Kidney epithelial cell (primary cell): ENCODE data around the gene EGLN3. TPM values are rescaled to one million over a fixed set of nuclear protein-coding genes. Genes with fewer than 3 reads are reported as not detected.

Experiments
- DNase-seq: peaks from one replicate; pipeline ENCODE4 v3.0.0-alpha.2; 2010; ENCODE audit warnings: low read depth
- H3K27me3 ChIP-seq: 2 replicates; pipeline ENCODE4 v1.6.0; 2011; ENCODE audit warnings: low read length; ENCODE audit not compliant: control insufficient read depth, insufficient read depth
- H3K36me3 ChIP-seq: 2 replicates; pipeline ENCODE4 v1.5.1; 2011; ENCODE audit warnings: low read length; ENCODE audit not compliant: control insufficient read depth, insufficient read depth
- H3K4me3 ChIP-seq: 2 replicates; pipeline ENCODE4 v1.5.1; 2011; ENCODE audit warnings: low read depth, mild to moderate bottlenecking, control low read depth, low read length
- CTCF ChIP-seq: IDR thresholded peaks from 2 replicates; pipeline ENCODE4 v1.5.1; 2011; ENCODE audit warnings: mild to moderate bottlenecking, moderate library complexity, low read length, control low read depth, inconsistent platforms; ENCODE audit not compliant: insufficient read depth, poor library complexity, severe bottlenecking
- total RNA-seq: library from RNA; depleted of rRNA; stranded (reverse); fragments of >200 nt; gene quantifications from 2 replicates; pipeline ENCODE4 v1.2.3, GENCODE V29; 2015

Gene EGLN3
- total RNA-seq = 1.6 TPM in 2 replicates

GRCh38 chr14:33950320-33951182 lies at the start of gene EGLN3:
TSS of gene EGLN3 (minus strand) at chr14:33951074. CDS start at chr14:33950752, 322 bp downstream.
- DNase-seq = peak; percentile 26
- Histone ChIP-seq H3K27me3 (peaks cover 14% of the 10 kb centered on the region), H3K4me3 (peak within 1 kb of the TSS; percentile 54), H3K36me3 (no peaks in the 10 kb centered on the region)
- no peak for TF ChIP-seq CTCF

GRCh38 chr14:34000396-34000795 lies 49.5 kb upstream of the EGLN3 start:
- TF ChIP-seq CTCF = no peak
- no peaks in the 10 kb centered on the region for H3K27me3 ChIP-seq
- DNase-seq = no peak
- H3K36me3 ChIP-seq = no peaks in the 10 kb centered on the region
- no peak overlapping the region for H3K4me3 ChIP-seq

GRCh38 chr14:33999771-34000291 lies 49.0 kb upstream of the EGLN3 start:
- no peaks in the 10 kb centered on the region for H3K27me3 ChIP-seq
- no peak for TF ChIP-seq CTCF
- DNase-seq = no peak
- H3K4me3 ChIP-seq = no peak overlapping the region
- no peaks in the 10 kb centered on the region for H3K36me3 ChIP-seq

DNA sequence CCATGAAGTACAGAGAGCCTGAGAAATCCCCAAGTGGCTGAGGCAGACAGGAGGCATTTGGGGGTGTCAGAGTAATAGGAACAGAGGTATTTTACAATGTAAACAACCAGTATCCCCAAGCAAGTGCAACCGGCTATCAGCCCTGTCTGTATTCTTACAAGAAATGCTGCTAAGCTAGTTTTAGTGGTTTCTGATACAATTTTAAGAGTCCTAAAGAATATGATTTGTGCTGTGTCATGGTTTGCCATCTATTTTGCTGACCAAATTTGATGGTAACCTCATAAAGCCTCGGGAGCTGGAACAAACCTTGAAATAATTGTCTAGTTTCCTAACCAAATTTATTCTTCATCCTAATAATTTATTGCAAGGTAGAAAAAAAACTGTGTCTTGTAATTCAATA lies 46.7 kb upstream of the EGLN3 start:
- DNase-seq = no peak
- Histone ChIP-seq H3K36me3 (no peaks in the 10 kb centered on the region), H3K4me3 (no peak overlapping the region), H3K27me3 (no peaks in the 10 kb centered on the region)
- TF ChIP-seq CTCF = no peak

- no peaks in the 10 kb centered on the region for H3K36me3 ChIP-seq
- H3K27me3 ChIP-seq = no peaks in the 10 kb centered on the region
- no peak for TF ChIP-seq CTCF
- H3K4me3 ChIP-seq = no peak overlapping the region
- DNase-seq = no peak
These were observed 45.6 kb upstream of the EGLN3 start for GRCh38 chr14:33996462-33996861.

- DNase-seq = no peak
- TF ChIP-seq CTCF = no peak
- H3K27me3 ChIP-seq = no peaks in the 10 kb centered on the region
- H3K4me3 ChIP-seq = no peak overlapping the region
- H3K36me3 ChIP-seq = no peaks in the 10 kb centered on the region
These were observed 42.4 kb upstream of the EGLN3 start for GRCh38 chr14:33993246-33993645.
